ENCODE results near the gene SERPINA5. TPM values are rescaled to one million over a fixed set of nuclear protein-coding genes. Genes with fewer than 3 reads are reported as not detected.

SERPINA5 gene
- total and polyA plus RNA-seq, 2 of the 8 experiments (the other 6 are each of a cell fraction or from before 2014, with no cell fraction given) = 1.8 to 1.9 TPM

DNA sequence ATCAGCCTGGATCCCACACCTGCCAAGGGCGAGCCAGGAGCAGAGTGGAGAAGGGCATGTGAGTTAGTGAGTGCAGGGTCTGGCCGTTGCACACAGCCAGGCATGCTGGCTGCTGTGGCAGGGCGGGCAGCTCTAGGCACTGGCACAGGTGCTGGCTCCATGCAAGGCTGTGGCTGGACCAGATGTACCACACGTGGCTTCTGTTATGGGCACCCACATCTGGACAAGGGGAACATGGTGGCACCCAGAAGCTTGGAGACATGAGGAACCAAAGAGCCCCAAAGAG is 51.0 kb downstream of the SERPINA5 start:
- H3K79me2 ChIP-seq (ENCODE audit: control insufficient read depth in 1 of 2, insufficient read depth in 2 of 2, low read length in 2 of 2) = no peaks in the 10 kb centered on the region
- no peak for TF ChIP-seq KDM1A (IDR thresholded peaks at IDR 0.05; ENCODE audit: borderline replicate concordance, low read length)
- no peak for TF ChIP-seq SP4 (IDR thresholded peaks at IDR 0.05; ENCODE audit: low read length)

More for the DNA sequence above, 51.0 kb downstream of the SERPINA5 start:
- no peak overlapping the region for H3K27ac ChIP-seq (ENCODE audit: low read depth, low read length)
- H3K36me3 ChIP-seq (ENCODE audit: control insufficient read depth in 2 of 4, insufficient read depth in 4 of 4, low read length in 3 of 4) = no peaks in the 10 kb centered on the region
- no peak overlapping the region for H3K4me2 ChIP-seq (ENCODE audit: insufficient read depth in 1 of 2, low read depth in 2 of 2, low read length in 2 of 2)
- no peaks in the 10 kb centered on the region for H3K23me2 ChIP-seq (ENCODE audit: low read depth, low read length)
- no peak overlapping the region for H2AFZ ChIP-seq (ENCODE audit: low read length)
- no peak overlapping the region for H4K91ac ChIP-seq (replicated peaks; ENCODE audit: insufficient read length, low read length)
- H3K18ac ChIP-seq (ENCODE audit: extremely low read depth, low read length) = no peak overlapping the region
- 93% methylated on average over 4 of the region's 4 CpGs; no CpG with 5 or more reads in 1 of the 2 experiments for WGBS, 2 experiments (ENCODE audit: extremely low coverage in 1 of 2, insufficient coverage in 1 of 2, insufficient read length in 1 of 2, insufficient replicate concordance in 2 of 2, low coverage in 1 of 2, low lambda C conversion rate in 2 of 2, missing lambda C conversion rate in 1 of 2)
- no peak overlapping the region for H4K8ac ChIP-seq (ENCODE audit: extremely low read depth, insufficient read depth, low read length)
- H3K56ac ChIP-seq (replicated peaks; ENCODE audit: insufficient read length, low read depth, low read length) = no peak overlapping the region
- no peaks in the 10 kb centered on the region for H3K79me1 ChIP-seq (ENCODE audit: low read depth, low read length)
- no peak overlapping the region for H3K9ac ChIP-seq (replicated peaks in 1 of 4; ENCODE audit: extremely low read depth in 1 of 4, low read depth in 3 of 4, low read length in 3 of 4)
- no peak for FAIRE-seq
- H2AK5ac ChIP-seq (ENCODE audit: low read depth, low read length) = no peak overlapping the region
- no peak for DNase-seq (ENCODE audit: low read depth in 1 of 2, low spot score in 2 of 2)
- H4K5ac ChIP-seq (ENCODE audit: insufficient read length, low read depth, low read length) = no peak overlapping the region
- H3K14ac ChIP-seq (ENCODE audit: insufficient read length) = no peak overlapping the region
- no peaks in the 10 kb centered on the region for H3K9me3 ChIP-seq (ENCODE audit: insufficient read depth in 2 of 2, low read depth in 1 of 2, low read length in 1 of 2)
- no peak overlapping the region for H3K4me3 ChIP-seq (ENCODE audit: extremely low read depth in 1 of 4, insufficient read depth in 2 of 4, low read depth in 3 of 4, low read length in 4 of 4)
- H3K23ac ChIP-seq (ENCODE audit: insufficient read length) = no peak overlapping the region
- H4K20me1 ChIP-seq (replicated peaks in 1 of 2; ENCODE audit: control insufficient read depth in 1 of 2, insufficient read depth in 2 of 2, low read length in 2 of 2) = no peaks in the 10 kb centered on the region
- H2BK15ac ChIP-seq (ENCODE audit: low read length) = no peak overlapping the region
- H2BK12ac ChIP-seq (ENCODE audit: low read depth, low read length) = no peak overlapping the region
- H3K4me1 ChIP-seq (replicated peaks in 1 of 4; ENCODE audit: control insufficient read depth in 3 of 4, insufficient read depth in 4 of 4, low read length in 3 of 4) = no peaks in the 10 kb centered on the region
- no peak overlapping the region for H2BK20ac ChIP-seq (ENCODE audit: low read length)
- no peak overlapping the region for H2BK5ac ChIP-seq (ENCODE audit: low read depth, low read length)
- CTCF ChIA-PET (ENCODE audit: partially characterized antibody) = interaction anchor here (0.6 to 0.7 kb wide), 2 partner anchors 12 to 177 kb away, joined by 3 to 4 read pairs; no protein-coding TSS in a partner anchor
- POLR2A ChIA-PET (ENCODE audit: partially characterized antibody) = interaction anchor here (0.9 kb wide), 1 partner anchor 12 kb away, joined by 3 read pairs; no protein-coding TSS in a partner anchor
- no peak overlapping the region for H2BK120ac ChIP-seq (replicated peaks; ENCODE audit: low read depth, low read length)
- H3K27me3 ChIP-seq (replicated peaks in 1 of 4; ENCODE audit: control insufficient read depth in 3 of 4, extremely low read depth in 1 of 4, insufficient read depth in 3 of 4, low read length in 3 of 4) = no peaks in the 10 kb centered on the region
- H3K4ac ChIP-seq (replicated peaks; ENCODE audit: insufficient read length, low read depth, low read length) = no peak overlapping the region

Measured in H1 (cell line).